HG02763 (cell line): Measurements from ENCODE around the gene SRC.

ENCODE experiments used
- ATAC-seq: cut with Tn5 transposase; IDR thresholded peaks from one replicate; pipeline ENCODE4 v1.9.1; 2021; ENCODE audit warnings: mild to moderate bottlenecking, moderate library complexity; ENCODE audit not compliant: unreplicated experiment

Gene SRC

DNA sequence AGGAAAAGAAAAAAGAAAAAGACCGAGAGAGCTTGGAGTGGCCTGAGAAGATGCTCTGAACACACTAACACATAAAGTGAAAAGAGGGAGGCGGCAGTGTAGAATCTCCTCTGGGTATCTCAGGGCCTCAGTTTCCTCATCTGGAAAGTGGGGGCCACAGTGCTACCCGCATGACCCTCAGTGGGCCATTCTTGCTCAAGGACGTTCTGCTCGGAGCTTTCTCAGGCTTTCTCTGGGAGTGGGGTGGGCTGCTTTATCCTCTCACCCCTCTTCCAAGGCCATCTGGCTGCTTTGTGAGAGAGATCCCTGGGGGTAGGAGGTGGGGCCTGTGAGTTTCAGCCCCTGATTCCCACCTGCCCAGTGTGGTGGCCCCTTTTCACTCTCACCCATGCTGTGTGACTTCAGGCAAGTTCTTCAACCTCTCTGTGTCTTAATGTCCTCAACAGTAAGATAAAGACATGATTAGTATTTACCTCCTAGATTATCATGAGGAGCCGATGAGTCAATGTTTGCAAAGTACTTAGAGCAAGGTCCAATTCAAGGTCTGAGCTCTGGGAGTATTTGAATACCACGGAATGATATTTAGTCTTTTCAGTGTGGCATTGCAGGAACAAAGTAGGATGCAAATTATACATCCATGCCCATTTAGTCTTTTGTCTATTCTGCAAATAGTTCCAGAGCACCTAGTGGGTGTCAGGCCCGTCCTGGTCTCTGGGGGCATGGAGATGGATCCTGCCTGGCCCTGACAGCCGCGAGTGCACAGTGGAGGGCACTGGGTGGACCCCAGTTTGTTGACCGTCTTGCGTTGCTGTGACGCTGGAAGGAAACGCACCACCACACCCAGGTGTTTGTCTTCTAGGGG is 34.3 kb downstream of the SRC start:
- no peak for ATAC-seq

DNA sequence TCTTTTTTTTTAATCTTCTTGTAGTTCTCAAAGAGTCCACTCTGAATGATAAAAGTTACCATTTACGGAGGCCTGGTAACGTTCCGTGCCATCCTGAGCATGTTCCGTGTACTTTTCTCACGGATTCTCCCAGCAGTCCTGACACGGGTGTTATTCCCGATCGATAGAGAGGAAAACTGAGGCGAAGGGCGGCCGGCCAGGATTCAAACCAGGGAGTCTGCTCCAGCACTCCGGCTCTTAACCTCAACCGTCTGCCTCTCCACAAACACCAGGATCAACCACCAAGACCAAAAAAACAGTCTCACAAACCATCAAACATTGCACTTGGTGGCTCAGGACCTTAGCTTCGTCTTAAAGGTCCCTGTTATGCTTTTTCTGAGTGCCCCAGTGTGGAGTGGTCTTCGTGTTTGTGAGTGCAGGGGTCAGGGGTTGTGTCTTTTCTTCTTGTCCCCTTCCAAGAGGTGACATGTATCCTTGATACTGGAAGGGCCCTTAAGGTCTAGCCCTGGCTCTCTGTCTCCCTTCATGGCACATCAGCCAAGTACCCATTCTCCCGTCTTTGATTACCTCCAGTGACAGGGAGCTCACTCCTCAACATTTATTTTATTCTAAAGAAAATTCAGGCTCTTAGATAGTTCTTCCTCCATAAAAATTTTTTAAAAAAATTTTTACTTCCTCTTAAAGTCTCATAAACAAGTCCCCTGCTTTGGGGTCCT is 35.1 kb downstream of the SRC start:
- ATAC-seq: no peak

DNA sequence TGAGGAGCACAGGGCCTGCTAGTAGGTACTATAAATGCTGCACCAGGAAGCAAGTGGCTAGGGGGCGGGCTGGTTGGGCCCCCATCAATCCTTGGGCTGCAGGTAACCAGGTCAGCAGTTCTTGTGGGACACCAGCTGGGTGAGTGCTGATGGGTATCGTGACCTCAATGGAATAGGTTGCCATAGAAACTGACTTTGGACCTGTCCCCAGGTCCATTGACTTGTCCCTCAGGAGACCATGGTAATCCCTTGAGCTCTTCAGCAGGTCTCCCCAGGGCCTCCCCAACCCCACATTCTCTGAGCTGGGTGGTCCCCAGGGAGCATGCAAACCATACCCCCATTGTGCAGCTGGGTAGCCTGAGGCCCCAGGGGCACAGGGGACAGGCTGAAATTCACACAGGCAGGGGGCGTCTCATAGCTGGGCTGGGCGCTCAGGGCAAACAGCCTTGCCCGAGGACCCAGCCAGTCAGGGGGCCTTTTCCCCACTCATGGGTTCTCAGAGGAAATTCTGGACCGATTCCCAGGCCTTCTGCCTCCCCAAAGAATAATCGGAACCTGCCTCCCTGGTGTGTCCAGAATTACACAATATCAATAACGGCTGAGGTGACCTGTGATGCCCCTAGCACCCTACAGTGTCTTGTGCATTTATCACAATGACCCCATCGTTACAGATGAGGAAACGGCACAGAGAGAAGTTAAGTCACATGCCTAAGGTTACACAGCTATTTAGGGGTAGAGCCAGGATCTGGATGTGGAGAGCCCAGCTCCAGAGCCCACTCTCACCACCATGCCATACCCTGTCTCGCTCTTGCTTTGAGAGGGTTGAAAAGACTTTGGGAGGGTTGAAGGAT is 35.9 kb downstream of the SRC start:
- ATAC-seq: no peak

DNA sequence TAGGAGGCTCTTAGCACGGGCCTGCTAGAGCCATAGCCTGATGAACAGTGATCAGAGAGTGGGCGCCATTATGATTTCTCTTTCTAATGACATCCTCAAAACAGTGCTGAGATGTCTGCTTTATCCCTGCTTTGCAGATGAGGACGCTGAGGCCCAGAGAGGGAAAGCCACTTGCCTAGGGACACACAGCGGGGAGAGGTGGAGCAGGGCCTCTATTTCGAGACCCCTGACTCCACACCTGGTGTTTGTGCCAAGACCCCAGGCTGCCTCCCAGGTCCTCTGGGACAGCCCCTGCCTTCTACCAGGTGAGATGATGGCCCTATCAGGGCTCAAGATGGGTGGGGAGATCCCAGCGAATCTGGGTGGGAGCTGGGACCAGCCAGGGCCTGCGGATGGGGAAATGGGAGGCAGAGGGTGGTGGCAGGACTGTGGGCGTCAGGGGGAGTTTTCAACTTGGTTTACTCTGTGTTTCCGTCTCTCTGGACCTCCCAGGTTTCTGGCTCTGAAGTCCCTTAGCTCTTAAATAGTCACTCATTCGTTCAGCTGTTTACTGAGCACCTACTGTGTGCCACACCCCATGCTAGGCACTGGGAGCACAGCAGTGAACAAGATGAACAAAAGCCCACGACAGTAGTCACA is 36.7 kb downstream of the SRC start:
- ATAC-seq: no peak

DNA sequence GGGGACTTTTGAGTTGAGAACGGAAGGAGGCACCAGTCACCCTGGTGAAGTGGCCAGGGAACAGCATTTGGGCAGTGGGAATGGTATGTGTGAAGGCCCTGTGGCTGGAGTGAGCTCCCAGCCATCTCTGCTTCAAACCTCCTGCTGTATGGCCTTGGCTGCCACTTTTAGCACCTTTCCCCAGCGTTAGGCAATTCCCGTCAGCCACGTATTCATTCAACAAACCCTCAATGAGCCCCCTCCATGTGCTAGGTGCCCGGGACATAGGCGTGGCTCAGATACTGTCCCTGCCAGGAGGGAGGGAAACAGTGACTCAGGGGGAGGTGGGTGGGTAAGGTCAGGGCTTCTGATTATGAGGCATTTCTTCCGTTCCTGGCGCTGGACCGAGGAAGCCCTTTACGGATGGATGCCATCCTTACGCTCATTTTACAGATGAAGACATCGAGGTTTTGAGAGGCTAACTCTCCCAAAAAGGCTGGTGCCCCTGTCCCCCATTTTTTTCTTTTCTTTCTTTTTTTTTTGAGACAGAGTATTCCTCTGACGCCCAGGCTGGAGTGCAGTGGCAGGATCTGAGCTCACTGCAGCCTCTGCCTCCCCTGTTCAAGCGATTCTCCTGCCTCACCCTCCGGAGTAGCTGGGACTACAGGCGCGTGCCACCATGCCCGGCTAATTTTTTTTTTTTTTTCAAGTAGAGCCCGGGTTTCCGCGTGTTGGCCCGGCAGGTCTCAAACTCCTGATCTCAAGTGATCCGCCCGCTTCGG is 37.5 kb downstream of the SRC start:
- no peak for ATAC-seq

DNA sequence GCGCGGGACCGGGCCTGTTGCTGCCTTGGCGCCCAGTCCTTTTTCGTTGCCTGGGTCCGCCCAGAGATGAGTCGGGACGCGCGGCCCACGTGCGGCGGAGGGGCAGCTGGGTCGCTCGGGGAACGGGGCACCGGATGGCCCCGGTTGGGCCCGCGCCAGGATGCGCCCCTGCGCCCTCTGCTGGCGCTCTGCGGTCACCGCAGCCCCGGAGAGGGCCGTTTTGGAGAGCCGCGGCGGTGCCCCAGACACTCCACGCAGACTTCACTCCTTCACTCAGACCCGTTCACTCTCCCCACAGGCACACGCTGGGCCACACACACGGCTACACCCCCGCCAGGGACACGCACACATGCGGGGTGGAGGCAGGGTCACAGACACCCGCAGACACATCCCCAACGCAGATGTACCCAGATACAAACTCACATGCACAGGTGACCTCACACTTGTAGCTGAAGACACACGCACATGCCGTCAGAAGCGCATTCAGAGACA is 38.8 kb downstream of the SRC start:
- ATAC-seq: peak; percentile 59

DNA sequence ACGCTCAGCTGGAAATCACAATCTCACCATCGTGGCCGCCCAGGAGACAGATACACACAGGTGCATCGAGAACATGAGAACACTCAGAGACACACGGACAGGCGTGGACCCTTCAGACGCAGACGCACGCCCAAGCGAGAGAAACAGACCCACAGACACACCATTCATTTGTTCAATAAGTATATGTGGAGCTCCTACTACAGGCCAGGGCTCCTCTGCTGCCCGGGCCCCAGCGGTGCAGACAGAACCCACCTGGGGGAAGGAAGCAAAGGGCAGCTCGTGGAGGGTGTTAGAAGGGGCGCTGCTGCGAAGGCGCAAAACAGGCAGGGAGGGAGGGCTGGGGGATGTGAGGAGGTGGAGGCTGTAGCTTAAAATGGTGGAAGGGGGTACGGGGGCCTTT is 39.2 kb downstream of the SRC start:
- ATAC-seq: no peak

DNA sequence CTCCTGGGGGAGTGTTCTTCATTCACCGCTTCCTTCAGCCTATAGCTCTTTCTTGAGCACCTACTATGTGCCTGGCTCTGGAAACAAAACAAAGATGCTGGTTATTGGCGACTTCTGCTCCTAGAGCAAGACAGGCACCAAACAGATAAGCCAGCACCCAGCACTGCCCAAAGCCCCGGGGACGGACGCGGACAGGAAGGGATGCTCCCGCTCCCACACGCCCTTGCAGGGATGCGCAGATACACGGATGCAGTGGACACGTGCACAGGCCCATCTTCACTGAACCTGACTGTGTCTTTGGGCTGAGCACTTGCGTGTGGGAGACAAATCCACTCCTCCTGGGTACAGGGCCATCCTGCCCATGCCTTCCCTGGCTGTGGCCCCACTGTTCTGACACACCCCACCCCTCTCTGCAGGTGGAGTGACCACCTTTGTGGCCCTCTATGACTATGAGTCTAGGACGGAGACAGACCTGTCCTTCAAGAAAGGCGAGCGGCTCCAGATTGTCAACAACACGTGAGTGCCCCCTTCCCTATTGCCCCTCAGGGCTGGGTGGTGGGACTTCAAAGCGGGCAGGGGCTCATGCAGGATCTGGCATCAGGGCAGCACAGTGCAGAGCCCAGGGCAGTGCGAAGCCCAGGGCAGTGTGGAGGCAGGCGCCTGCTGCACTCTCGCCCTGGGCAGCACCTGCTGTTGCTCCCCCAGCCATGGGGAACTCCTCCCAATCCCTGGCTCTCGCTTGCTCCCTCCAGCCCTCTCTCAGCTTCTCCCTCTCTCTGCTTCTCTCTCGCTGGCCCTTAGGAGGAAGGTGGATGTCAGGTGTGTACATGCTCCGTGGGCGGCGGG is 39.9 kb downstream of the SRC start:
- no peak for ATAC-seq

DNA sequence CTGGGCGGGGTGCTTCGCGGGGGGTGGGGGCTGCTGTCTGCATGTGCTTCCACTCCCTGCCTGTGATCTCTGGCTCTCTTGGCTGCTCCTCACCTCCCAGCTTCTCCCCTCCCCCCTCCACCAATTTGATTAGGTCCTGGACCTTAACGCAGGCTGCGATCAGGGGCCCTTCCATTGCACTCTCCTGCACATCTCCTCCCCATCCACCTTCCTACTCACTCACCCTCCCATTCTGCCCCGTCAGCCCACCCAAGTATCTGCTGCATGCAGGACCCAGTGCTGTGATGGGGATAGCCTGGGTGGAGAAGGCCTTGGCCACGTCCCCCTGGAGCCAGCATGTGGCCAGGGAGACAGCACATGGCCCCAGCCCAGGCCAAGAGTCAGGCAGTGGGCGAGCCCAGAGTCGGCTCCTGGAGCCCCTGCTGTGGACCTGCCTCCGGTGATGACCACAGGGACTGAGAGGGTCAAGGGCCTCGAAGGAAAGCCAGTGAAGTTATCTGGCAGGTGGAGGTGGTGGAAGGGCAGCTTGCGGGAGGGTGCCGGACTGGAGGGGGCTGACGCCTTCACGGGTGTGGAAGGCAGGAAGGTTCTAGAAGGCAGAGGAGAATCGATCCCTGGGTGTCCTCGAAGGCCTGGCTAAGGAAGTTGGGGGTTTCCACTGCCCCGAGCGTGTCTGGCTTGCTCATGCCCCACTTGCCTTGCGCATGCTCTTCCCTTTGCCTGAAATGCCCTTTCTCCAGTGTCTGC is 40.7 kb downstream of the SRC start:
- no peak for ATAC-seq

DNA sequence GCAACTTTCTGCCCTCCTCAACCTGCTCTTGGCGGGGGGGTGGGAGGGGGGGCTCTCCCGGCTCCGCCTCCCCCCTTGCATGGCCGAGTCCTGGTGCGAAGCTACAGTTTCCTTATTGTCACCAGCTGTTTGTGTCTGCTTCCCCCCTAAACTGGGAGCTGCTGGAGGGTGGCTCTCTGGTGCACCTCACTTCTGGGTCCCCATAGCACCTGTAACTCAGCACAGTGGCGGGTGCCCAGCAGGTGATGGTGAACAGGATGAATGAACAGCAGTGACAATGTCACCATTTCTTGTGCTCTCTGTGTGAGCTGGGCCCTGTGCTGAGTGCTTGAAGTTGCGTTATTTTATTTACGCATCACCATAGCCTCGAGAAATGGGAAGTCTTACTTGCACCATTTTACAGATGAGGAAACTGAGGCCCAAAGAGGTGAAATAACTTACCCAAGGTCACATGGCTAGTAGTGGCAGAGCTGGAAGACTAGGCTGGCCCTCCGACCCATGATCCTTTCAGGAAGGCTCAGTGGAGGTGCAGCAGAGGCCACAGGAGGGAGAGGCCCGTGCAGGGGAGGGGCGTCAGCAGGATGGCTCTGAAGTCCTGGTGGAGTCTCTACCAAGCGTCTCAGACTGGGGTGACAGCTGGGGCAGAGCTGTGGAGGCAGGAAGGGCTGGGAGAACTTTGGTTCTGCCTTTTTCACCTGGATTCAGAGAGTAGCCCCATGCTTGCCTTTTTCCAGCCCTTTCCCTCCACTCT is 41.8 kb downstream of the SRC start:
- ATAC-seq: no peak

DNA sequence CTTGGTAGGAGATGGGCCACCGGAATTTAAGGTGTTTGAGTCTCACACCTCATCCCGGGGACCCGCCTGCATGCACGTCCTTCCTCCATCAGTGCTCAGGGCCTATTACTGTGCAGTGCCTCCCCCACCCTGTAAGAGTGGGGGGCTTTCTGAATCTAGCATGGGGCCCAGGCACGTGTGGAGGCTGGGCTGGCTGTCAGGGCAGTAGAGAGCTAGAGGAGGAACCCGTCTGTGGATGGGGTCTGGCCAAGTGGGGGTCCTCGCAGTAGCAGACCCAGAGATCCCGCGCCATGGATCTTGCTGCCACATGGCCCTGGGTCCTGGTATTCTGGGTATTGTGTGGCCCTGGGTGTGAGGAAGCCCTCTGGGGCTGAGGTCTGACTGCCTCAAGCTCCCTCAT is 42.9 kb downstream of the SRC start:
- ATAC-seq: no peak

DNA sequence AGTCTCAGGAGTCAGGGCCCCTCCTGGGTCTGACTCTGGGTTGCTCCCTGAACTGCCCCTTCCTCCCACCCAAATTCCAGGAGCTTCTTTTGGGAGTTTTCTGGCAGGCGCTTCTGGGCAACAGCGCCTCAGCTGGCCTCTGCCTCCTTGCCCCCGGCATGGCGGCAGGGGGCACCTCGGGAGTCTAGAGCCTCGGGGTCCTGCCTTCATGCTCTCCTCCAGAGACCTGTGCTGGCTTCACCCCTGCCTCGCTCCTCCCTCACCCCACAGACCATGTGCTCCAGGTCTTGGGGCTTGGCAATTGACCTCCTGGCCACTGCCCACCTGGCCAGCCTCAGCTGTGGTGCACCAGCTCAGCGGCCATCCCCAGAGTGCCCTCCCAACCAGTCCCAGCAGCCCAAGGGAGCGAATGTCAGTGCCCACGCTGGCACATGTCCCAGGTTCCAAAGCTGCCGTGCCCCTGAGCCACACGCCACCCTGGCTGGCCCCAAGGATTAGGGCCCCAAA is 43.4 kb downstream of the SRC start:
- no peak for ATAC-seq

DNA sequence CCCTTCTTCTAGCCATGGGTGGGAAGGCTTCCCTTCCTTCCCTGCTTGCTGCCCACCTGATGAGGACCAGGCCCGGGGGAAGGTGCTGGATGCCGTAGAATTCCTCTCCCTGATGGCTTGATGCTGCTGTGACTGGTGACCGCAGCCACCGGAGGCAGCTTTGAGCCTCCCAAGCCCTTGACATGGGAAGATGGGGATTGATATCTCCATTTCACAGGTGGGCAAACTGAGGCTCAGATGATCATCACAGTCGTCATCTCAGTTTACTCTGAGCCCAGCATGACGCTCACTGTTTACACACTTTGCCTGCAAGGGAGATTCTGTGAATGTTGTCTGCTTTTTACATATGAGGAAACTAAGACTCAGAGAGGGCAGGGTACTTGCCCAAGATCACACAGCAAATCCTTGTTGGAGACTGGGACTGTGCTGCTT is 43.9 kb downstream of the SRC start:
- no peak for ATAC-seq

DNA sequence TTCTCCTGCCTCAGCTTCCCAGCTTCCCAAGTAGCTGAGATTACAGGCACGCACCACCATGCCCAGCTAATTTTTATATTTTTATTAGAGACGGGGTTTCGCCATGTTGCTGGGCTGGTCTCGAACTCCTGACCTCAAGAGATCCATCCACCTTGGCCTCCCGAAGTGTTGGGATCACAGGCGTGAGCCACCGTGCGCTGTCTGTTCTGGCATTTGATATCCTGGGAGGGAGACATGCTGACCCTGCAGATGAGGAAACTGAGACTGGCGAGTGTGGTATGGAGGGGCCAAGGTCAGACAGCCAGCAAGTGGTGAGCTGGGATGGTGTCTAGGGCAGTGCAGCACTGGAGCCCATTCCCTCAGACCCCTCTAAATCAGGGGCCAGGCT is 44.6 kb downstream of the SRC start:
- ATAC-seq: no peak

DNA sequence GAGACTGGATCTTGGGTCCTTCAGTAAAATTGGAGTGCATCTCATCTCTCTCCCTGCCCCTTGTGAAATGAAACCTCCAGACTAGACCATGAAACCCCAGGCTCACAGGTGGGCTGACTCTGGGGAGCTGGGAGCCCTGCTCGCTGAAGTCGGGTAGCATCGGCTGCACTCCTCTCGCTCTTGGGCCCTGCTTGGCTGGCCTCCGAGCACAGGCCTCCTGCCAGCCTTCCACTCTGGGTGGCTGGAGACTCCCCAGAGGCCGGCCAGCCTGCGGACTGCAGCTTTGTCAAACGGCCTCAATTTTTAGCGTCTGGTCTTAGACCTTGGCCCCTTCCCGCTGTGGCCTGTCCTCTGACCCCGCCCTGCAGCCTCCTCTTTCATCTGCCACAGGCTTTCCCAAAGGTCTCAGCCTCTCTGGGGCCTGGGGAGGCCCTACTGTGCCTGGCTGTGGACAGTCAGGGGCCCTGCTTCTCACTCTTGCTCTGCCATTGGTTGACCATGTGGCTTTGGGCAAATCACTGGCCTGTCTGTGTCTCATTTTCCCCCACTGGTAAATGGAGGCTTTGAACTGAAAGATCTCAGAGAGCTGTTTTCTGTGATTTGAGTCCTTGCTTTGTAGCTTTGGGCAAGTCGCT is 45.1 kb downstream of the SRC start:
- no peak for ATAC-seq

DNA sequence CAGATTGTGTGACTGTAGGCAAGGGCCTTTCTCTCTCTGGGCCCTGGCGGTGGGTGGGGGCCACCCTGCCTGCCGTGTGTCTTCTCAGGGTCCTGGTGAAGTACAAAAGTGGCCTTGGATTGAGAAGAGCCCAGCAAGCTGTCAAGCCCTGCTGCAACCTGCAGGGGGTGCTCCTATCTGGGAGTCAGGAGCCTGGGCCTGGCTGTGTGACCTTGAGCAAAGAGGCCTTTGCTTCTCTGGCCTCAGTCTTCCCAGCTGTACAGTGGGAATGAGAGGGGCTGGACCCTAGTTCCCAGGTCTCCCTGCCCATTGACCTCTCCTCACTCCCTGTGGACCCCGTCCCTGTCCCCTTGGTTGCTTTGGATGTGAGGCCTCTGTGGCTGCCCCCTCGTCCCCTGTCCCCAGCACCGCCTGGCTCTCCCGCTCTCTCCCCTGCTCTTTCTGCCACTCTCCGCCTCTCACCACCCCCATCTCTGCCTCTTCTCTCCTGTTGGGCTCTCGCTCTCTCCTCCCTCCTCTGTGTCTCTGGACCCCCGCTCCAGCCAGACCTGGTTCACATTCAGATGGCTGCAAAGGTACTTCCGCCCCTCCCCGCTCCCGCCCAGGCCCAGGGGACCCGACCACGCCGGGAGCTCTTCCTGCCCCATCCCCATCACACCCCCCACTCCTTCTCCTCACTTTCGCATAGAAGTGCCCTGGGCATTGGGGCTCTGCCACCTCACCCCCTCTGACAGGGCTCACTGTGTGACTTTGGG is 46.7 kb downstream of the SRC start:
- ATAC-seq: no peak
